GM21825 (cell line): ENCODE measurements around the gene ATP1A2.

Source experiments
- ATAC-seq: cut with Tn5 transposase; IDR thresholded peaks from one replicate; pipeline ENCODE4 v1.9.1; 2021; ENCODE audit warnings: mild to moderate bottlenecking, moderate library complexity; ENCODE audit not compliant: unreplicated experiment

Gene ATP1A2

DNA sequence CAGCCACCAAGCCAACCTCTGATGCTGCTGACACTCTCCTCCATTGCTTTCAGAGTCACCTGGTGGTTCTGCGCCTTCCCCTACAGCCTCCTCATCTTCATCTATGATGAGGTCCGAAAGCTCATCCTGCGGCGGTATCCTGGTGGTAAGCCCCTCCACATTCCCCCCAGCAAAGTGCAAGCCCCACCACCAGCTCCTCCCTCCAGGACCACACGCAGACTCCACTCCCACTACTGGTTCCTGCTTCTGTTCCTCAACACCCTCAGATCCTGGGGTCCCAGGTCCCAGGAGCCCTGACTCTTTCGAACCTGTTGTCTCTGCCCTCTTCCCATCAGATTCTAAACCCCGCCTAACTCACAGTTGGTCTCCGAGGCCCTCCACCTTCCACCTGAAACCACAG lies 24.3 kb downstream of the ATP1A2 start:
- no peak for ATAC-seq

DNA sequence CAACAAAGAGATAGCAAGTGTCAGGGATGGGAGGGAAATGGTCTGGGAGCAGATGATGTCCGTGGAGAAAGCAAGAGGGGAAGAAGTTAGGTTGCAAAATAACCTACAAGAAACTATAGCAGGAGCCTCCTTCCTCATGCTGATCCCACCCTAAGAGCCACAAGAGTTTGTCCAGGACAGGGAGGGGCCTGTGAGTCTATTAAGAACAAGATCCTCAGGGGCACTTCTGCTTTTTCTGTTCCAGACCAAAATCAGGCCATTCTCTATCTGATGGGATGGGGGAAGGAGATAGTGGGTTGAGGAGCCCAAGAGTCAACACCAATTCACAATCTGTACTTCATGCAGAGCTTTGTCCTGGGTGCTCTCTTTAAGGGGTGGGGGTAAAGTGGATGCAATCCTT lies 28.1 kb downstream of the ATP1A2 start:
- no peak for ATAC-seq

GRCh38 chr1:160144921-160145320 lies 29.4 kb downstream of the ATP1A2 start:
- no peak for ATAC-seq

DNA sequence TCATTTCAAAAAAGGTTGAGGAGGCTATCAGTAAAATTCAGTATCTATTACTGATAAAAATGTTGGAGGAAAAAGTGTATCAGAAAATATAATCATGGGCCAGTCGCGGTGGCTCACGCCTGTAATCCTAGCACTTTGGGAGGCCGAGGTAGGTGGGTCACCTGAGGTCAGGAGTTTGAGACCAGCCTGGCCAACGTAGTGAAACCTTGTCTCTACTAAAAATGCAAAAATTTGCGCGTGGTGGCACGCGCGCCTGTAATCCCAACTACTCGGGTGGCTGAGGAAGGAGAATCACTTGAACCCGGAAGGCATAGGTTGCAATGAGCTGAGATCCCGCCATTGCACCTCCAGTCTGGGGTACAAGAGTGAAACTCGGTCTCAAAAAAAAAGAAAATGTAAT lies 30.5 kb downstream of the ATP1A2 start:
- ATAC-seq = no peak

GRCh38 chr1:160148121-160148520 lies 32.6 kb downstream of the ATP1A2 start:
- ATAC-seq = no peak

DNA sequence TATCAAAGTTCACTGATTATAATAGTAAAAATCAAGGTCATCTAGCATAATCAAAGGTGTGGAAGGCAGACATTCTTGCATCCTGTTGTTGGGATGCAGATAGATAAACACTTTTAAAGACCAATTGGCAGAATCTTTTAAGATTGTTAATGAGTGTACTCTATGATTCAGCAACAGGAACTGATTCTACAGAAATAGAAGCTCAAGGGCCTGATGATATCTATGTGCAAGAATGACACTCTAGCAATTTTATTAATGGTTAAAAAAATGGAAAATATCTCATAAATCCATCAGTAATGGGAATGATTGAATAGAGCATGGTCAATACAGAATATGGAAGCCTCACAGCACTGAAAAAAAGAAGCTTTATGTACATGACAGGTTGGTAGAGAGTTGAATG lies 33.7 kb downstream of the ATP1A2 start:
- no peak for ATAC-seq

DNA sequence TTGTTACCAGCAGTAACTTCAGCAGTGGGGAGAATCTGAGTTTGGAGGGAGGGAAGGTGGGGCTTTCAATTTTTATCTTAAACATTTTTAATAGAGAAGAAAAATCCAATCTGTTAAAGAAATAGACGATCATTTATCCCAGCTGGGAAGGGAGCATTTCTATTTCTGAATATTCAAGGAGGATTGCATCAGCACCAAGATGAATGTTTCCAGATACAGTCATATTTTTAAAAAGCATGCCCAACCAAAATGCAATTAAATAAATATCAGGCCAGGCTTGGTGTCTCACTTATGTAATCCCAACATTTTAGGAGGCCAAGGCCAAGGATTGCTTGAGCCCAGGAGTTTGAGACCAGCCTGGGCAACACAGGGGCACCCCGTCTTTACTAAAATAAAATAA lies 34.2 kb downstream of the ATP1A2 start:
- ATAC-seq = no peak

- ATAC-seq = no peak
These were observed 35.7 kb downstream of the ATP1A2 start, which contains the start of gene ATP1A4 for GRCh38 chr1:160151303-160151702. ATP1A4 (plus strand) TSS chr1:160151603; CDS start chr1:160152041, 438 bp downstream.

GRCh38 chr1:160154790-160155189 lies 39.2 kb downstream of the ATP1A2 start:
- no peak for ATAC-seq

- ATAC-seq = no peak
These were observed 40.8 kb downstream of the ATP1A2 start for GRCh38 chr1:160156361-160156760.

DNA sequence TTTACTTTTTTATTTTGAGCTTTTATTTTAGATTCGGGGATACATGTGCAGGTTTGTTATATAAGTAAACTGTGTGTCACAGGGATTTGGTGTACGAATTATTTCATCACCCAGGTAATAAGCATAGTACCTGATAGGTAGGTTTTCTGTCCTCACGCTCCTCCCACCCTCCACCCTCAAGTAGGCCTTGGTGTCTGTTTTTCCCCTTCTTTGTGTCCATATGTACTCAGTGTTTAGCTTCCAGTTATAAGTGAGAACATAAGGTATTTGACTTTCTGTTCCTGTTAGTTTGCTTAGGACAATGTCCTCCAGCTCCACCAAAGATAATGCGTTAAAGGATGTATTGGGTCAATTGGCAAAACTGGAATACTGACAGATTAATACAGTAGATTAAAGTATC lies 41.6 kb downstream of the ATP1A2 start:
- no peak for ATAC-seq

- ATAC-seq = no peak
These were observed 42.5 kb downstream of the ATP1A2 start for GRCh38 chr1:160158031-160158430.

GRCh38 chr1:160158534-160158933 lies 43.0 kb downstream of the ATP1A2 start:
- ATAC-seq = no peak

DNA sequence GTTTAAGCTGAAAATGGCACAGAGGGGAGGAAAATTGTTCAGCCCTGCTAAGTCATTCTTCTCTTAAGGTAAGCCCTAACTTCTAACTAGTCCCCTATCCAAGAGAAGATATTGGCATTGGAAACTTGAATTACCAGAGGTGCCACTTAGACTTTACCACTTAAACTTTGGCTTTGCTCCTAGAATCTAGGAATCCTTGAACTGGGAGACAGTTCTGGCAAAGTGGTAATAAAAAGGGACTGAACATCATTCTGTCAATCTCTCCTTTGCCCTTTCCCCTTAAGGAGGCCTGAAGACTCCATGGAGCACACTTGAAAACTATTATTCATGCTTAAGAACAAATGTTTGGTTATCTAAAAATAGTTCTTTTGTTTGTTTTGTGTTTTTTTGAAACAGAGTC lies 44.3 kb downstream of the ATP1A2 start:
- ATAC-seq = no peak

DNA sequence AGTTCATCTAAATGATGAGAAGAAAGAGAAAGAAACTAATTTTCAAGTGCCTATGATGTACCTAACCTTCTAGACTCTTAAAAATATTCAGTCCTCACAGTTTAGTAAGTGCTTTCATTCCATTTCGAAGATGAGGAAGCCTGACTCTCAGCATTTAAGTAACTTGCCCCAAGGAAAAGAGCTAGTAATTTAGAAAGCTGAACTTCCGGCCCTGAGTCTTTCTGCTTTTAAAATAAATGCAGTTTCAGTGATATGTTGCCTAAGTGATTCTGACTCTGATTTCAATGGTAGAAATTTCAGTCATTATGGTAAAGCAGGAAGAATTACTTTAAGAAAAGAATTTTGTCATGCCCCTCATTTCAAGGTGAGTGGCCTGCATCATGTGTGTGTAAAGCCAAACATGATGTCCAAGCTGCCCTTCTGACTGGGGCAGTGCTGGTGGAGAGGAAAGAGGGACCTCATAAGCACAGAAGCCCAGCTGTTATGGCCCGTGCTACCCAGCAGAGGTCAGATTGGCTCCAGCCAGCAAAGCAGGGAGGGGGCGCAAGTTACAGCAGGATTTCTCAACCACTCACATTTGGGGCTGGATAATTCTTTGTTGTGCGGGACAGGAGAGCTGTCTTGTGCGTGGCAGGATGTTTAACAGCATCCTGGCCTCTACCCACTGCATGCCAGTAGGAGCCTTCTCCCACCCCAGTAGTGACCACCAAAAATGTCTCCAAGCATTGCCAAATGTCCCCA lies 46.6 kb downstream of the ATP1A2 start:
- ATAC-seq = no peak

- no peak for ATAC-seq
These were observed 47.4 kb downstream of the ATP1A2 start for GRCh38 chr1:160162931-160163330.

GRCh38 chr1:160163615-160164014 lies 48.1 kb downstream of the ATP1A2 start:
- ATAC-seq = no peak

DNA sequence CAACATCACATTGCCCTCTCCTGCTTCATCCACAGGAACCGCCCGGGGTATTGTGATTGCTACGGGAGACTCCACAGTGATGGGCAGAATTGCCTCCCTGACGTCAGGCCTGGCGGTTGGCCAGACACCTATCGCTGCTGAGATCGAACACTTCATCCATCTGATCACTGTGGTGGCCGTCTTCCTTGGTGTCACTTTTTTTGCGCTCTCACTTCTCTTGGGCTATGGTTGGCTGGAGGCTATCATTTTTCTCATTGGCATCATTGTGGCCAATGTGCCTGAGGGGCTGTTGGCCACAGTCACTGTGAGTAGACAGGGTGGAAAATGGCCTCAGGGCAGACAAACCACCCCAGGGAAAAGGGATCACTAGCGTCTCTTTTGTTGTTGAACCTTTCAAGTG lies 48.6 kb downstream of the ATP1A2 start:
- no peak for ATAC-seq

GRCh38 chr1:160166166-160166868 lies 50.8 kb downstream of the ATP1A2 start:
- no peak for ATAC-seq

- ATAC-seq = no peak
These were observed 51.5 kb downstream of the ATP1A2 start for GRCh38 chr1:160167056-160167455.

DNA sequence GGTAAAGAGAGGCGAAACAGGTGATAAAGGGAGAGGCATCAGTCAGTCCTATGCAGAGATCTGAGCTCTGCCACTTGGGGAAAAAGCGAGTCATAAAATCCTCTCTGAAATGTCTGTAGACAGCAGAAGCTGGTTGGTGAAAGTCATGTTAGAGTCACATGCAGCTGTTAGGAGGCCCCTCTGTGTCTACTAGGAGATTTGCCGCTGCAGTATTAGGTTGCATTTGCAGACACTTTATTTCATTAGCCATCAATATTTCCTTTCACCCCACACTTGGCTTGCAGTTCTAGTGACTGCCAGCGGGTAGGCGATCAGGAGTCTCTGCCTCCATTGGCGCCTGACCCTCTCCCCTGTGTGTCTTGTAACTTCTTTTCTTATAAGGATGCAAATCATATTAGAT lies 52.0 kb downstream of the ATP1A2 start:
- ATAC-seq = no peak

DNA sequence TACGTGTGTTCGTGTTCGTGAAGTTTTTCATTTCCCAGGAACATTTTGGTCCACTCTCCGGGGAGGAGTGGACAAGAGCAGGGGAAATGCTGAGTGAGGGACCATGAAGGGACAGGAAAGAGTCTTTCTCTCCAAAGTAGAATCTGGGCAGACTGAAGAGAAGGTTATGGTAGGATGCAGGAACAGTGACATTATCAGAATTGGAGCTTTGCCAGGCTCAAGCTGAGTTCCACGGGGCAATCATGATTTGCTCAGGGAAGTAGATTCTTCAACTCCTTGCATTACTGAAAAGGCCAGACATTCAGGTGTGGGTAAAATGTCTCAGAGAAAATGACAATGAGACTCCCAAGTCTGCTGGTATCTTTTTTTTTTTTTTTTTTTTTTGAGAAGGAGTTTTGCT lies 52.5 kb downstream of the ATP1A2 start:
- no peak for ATAC-seq
